Neural progenitor cell (in vitro differentiated cells): ENCODE results near the gene HES6. TPM values are rescaled to one million over a fixed set of nuclear protein-coding genes. Genes with fewer than 3 reads are reported as not detected.

Source experiments
- DNase-seq: peaks from one replicate; pipeline ENCODE4 v3.0.0-alpha.2; 2016; ENCODE audit warnings: low spot score
- H2AFZ ChIP-seq: fragments of 200-600 bp; sonication (generic); replicated peaks from 2 replicates; pipeline ENCODE4 v1.6.1; 2016; ENCODE audit warnings: antibody characterized with exemption
- H3F3A ChIP-seq: fragments of 200-600 bp; sonication (generic); 2 replicates; pipeline ENCODE4 v1.6.1; 2016; ENCODE audit warnings: antibody characterized with exemption, low read depth
- H3K27ac ChIP-seq: fragments of 200-600 bp; sonication (generic); 2 replicates; pipeline ENCODE4 v1.5.1; 2016; ENCODE audit warnings: mild to moderate bottlenecking
- H3K27me3 ChIP-seq: fragments of 200-600 bp; sonication (generic); 2 replicates; pipeline ENCODE4 v1.6.1; 2016; ENCODE audit warnings: mild to moderate bottlenecking, moderate library complexity
- H3K36me3 ChIP-seq: fragments of 200-600 bp; sonication (generic); 2 replicates; pipeline ENCODE4 v1.5.1; 2016
- H3K4me1 ChIP-seq: fragments of 200-600 bp; sonication (generic); 2 replicates; pipeline ENCODE4 v1.6.1; 2016; ENCODE audit warnings: mixed run types
- H3K4me2 ChIP-seq: fragments of 200-600 bp; sonication (generic); 2 replicates; pipeline ENCODE4 v1.6.1; 2016
- H3K4me3 ChIP-seq: fragments of 200-600 bp; sonication (generic); 2 replicates; pipeline ENCODE4 v1.5.1; 2016
- H3K79me2 ChIP-seq: fragments of 200-600 bp; sonication (generic); 2 replicates; pipeline ENCODE4 v1.6.1; 2016; ENCODE audit warnings: low read depth
- H3K9ac ChIP-seq: fragments of 200-600 bp; sonication (generic); 2 replicates; pipeline ENCODE4 v1.6.1; 2016
- H3K9me3 ChIP-seq: fragments of 200-600 bp; sonication (generic); 2 replicates; pipeline ENCODE4 v1.5.1; 2016; ENCODE audit warnings: low read depth
- H4K20me1 ChIP-seq: fragments of 200-600 bp; sonication (generic); 2 replicates; pipeline ENCODE4 v1.6.1; 2016; ENCODE audit warnings: low read depth
- H3K27ac Mint-ChIP-seq: 3 replicates; pipeline ENCODE4 v1.8.0; 2021; ENCODE audit warnings: mixed read lengths
- H3K27me3 Mint-ChIP-seq: 2 replicates; pipeline ENCODE4 v1.8.0; 2022; ENCODE audit warnings: low read depth, mild to moderate bottlenecking, inconsistent platforms, moderate library complexity, mixed read lengths; ENCODE audit not compliant: insufficient read depth
- H3K36me3 Mint-ChIP-seq: 3 replicates; pipeline ENCODE4 v1.8.0; 2021; ENCODE audit warnings: mixed read lengths
- H3K4me1 Mint-ChIP-seq: 3 replicates; pipeline ENCODE4 v1.8.0; 2021; ENCODE audit warnings: mixed read lengths
- H3K4me3 Mint-ChIP-seq: 3 replicates; pipeline ENCODE4 v1.8.0; 2021; ENCODE audit warnings: mild to moderate bottlenecking, moderate library complexity, mixed read lengths
- H3K9me3 Mint-ChIP-seq: 3 replicates; pipeline ENCODE4 v1.8.0; 2020; ENCODE audit warnings: mixed read lengths
- EZH2 ChIP-seq: fragments of 200-600 bp; sonication (generic); IDR thresholded peaks from 2 replicates; pipeline ENCODE4 v1.6.1; 2017; ENCODE audit warnings: antibody characterized with exemption, mild to moderate bottlenecking, moderate library complexity
- EZH2phosphoT487 ChIP-seq: fragments of 200-600 bp; sonication (generic); IDR thresholded peaks from 2 replicates; pipeline ENCODE4 v1.6.1; 2017; ENCODE audit warnings: antibody characterized with exemption
- total RNA-seq: library from RNA; depleted of rRNA; stranded (reverse); fragments of >200 nt; gene quantifications from 2 replicates; pipeline ENCODE4 v1.2.3, GENCODE V29; 2015; ENCODE audit warnings: low replicate concordance
- TF ChIP-seq, protein P1 (sequence below): fragments of 200-600 bp; sonication (generic); IDR thresholded peaks from 2 replicates; pipeline ENCODE4 v1.5.1; 2017; ENCODE audit warnings: antibody characterized with exemption, mild to moderate bottlenecking

The HES6 gene
- total RNA-seq, 1 donor from 2014 or later = 5.3 TPM

- H3K27me3 Mint-ChIP-seq = peaks cover 4% of the 10 kb centered on the region
- no peak overlapping the region for H3K4me3 Mint-ChIP-seq
- H3K4me3 ChIP-seq = no peak overlapping the region
- no peaks in the 10 kb centered on the region for H3K79me2 ChIP-seq
- DNase-seq = no peak
- H3K4me1 ChIP-seq = no peaks in the 10 kb centered on the region
- H3K9me3 ChIP-seq = no peaks in the 10 kb centered on the region
- no peaks in the 10 kb centered on the region for H3K9me3 Mint-ChIP-seq
- H3K36me3 Mint-ChIP-seq = peaks cover 16% of the 10 kb centered on the region
- no peaks in the 10 kb centered on the region for H3K27me3 ChIP-seq
- no peak overlapping the region for H3K9ac ChIP-seq
- H2AFZ ChIP-seq = no peak overlapping the region
- peaks cover 14% of the 10 kb centered on the region for H3K4me1 Mint-ChIP-seq
- no peak overlapping the region for H3K27ac ChIP-seq
- no peaks in the 10 kb centered on the region for H3K36me3 ChIP-seq
- H4K20me1 ChIP-seq = peaks cover 7% of the 10 kb centered on the region
- no peak overlapping the region for H3K4me2 ChIP-seq
- no peak overlapping the region for H3K27ac Mint-ChIP-seq
- H3F3A ChIP-seq = no peaks in the 10 kb centered on the region
- no peak for TF ChIP-seq EZH2phosphoT487
- TF ChIP-seq, protein P1, sequence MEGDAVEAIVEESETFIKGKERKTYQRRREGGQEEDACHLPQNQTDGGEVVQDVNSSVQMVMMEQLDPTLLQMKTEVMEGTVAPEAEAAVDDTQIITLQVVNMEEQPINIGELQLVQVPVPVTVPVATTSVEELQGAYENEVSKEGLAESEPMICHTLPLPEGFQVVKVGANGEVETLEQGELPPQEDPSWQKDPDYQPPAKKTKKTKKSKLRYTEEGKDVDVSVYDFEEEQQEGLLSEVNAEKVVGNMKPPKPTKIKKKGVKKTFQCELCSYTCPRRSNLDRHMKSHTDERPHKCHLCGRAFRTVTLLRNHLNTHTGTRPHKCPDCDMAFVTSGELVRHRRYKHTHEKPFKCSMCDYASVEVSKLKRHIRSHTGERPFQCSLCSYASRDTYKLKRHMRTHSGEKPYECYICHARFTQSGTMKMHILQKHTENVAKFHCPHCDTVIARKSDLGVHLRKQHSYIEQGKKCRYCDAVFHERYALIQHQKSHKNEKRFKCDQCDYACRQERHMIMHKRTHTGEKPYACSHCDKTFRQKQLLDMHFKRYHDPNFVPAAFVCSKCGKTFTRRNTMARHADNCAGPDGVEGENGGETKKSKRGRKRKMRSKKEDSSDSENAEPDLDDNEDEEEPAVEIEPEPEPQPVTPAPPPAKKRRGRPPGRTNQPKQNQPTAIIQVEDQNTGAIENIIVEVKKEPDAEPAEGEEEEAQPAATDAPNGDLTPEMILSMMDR = no peak
- TF ChIP-seq EZH2 = no peak
Measured at GRCh38 chr2:238255636-238256035, 15.8 kb upstream of the HES6 start.

DNA sequence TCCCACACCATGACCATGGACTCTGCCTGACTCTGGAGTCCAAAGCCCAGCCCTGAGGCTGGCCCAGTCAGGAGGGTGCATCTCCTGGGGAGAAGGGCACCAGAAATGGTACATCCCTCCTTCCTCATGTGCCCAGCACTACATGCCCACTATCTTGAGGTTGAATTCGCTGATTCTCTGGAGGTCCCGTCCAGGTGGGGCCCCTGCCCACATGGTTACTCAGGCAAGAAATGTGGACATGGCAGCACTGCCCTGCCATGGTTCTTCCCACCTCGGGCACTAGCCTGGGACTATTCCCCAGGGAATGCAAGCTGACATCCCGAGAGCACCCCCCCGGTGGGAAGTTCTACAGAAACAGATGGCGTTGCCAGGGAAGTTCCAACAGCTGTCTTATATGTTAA, 15.3 kb upstream of the HES6 start:
- H3K4me2 ChIP-seq = no peak overlapping the region
- H3K27me3 ChIP-seq = no peaks in the 10 kb centered on the region
- H3K79me2 ChIP-seq = no peaks in the 10 kb centered on the region
- no peaks in the 10 kb centered on the region for H3K9me3 ChIP-seq
- H3K4me1 ChIP-seq = no peaks in the 10 kb centered on the region
- Mint-ChIP-seq H3K9me3 (no peaks in the 10 kb centered on the region), H3K4me1 (peaks cover 11% of the 10 kb centered on the region), H3K4me3 (no peak overlapping the region), H3K27me3 (peaks cover 4% of the 10 kb centered on the region), H3K36me3 (peaks cover 16% of the 10 kb centered on the region), H3K27ac (no peak overlapping the region)
- no peak overlapping the region for H3K9ac ChIP-seq
- peaks cover 7% of the 10 kb centered on the region for H4K20me1 ChIP-seq
- H3K36me3 ChIP-seq = no peaks in the 10 kb centered on the region
- no peaks in the 10 kb centered on the region for H3F3A ChIP-seq
- TF ChIP-seq EZH2phosphoT487 = no peak
- no peak overlapping the region for H2AFZ ChIP-seq
- no peak overlapping the region for H3K27ac ChIP-seq
- H3K4me3 ChIP-seq = no peak overlapping the region
- DNase-seq = no peak

DNA sequence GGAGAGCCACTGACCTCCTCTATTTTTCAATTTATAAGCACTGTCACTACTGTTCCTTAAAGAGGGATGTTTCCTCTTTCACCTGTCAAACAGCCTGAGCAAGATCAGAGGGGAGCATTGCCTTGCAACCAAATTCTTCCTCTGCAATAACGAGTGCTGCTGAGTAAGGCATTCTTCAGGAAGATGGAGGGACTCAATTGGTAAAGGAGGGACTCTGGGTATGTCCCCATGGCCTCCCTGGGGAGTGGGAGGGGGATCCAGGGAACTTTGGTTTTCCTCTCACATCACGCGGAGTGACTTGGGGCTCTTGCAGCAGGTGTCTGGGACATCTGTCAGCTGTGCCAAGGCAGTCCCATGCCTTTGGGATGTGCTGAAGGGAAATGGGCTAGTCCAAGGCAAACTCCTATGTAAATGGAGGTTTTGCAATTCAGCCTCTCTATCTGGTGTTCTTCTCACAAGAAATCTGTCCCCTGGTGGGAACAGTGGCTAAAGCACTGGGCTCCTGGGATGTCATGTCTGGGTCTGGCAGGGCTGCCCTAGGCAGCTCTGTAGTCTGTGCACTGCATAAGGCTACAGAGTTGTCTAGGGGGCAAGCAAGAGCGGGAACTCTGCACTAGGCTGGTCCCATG, 14.4 kb upstream of the HES6 start:
- Histone ChIP-seq H4K20me1 (peaks cover 7% of the 10 kb centered on the region), H3K9ac (no peak overlapping the region), H3K9me3 (no peaks in the 10 kb centered on the region), H3K36me3 (no peaks in the 10 kb centered on the region), H3K27ac (no peak overlapping the region), H2AFZ (no peak overlapping the region), H3K27me3 (no peaks in the 10 kb centered on the region), H3K4me1 (no peaks in the 10 kb centered on the region), H3F3A (no peaks in the 10 kb centered on the region), H3K79me2 (no peaks in the 10 kb centered on the region), H3K4me2 (no peak overlapping the region), H3K4me3 (no peak overlapping the region)
- no peak overlapping the region for H3K4me3 Mint-ChIP-seq
- DNase-seq = no peak
- H3K36me3 Mint-ChIP-seq = peaks cover 11% of the 10 kb centered on the region
- no peaks in the 10 kb centered on the region for H3K9me3 Mint-ChIP-seq
- TF ChIP-seq EZH2phosphoT487 (no peak), EZH2 (no peak)
- TF ChIP-seq, protein P1 = no peak
- peaks cover 6% of the 10 kb centered on the region for H3K4me1 Mint-ChIP-seq
- H3K27ac Mint-ChIP-seq = no peak overlapping the region
- peaks cover 4% of the 10 kb centered on the region for H3K27me3 Mint-ChIP-seq

DNA sequence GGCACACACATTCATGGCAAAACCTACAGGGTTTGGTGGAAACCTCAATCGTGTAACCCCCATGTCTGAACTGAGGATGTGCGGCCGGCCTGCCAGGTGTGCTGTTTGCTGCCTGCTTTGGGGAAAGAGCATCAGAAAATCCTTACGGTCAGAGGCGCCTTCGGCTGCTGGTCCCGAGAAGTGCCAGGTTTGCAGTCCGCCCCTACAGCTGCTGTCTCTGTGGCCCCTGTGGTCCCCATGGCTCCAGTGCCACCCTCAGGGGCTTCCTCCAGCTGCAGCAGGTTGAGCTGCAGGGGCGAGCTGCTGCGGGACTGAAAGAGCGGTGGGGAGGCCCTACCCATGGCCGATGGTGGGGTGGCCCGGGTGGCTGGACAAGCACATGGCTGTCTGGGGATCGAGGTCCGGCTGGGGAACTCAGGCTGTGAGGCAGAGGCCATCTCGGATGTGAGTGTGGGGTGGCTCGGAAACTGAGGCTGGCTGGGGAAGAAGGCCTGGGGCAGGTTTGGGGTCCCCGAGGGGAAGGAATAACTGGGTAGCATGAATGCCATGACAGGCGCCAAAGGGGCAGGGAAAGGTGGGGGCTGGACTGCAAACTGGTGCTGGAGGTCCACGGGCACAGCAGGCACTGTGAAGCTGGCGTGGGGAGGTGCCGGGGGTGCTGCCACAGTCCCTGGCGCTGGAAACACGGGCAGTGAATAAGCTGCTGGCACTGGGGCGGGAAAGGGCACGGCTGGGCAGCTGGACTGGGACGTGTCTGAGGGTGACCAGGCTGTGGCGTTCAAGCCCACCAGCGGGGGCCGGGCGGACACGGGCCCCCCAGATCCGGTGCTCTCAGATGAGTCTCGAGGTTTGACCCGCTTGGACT, 13.2 kb upstream of the HES6 start:
- no peaks in the 10 kb centered on the region for H3K36me3 ChIP-seq
- H3K9ac ChIP-seq = no peak overlapping the region
- no peak for DNase-seq
- TF ChIP-seq, protein P1 = no peak
- TF ChIP-seq EZH2 = no peak
- TF ChIP-seq EZH2phosphoT487 = no peak
- H3K79me2 ChIP-seq = no peaks in the 10 kb centered on the region
- Mint-ChIP-seq H3K4me1 (peaks cover 4% of the 10 kb centered on the region), H3K27me3 (peaks cover 2% of the 10 kb centered on the region), H3K36me3 (peaks cover 10% of the 10 kb centered on the region), H3K9me3 (no peaks in the 10 kb centered on the region), H3K4me3 (no peak overlapping the region), H3K27ac (no peak overlapping the region)
- no peaks in the 10 kb centered on the region for H3K4me1 ChIP-seq
- H3K4me2 ChIP-seq = no peak overlapping the region
- no peak overlapping the region for H3K27ac ChIP-seq
- no peak overlapping the region for H2AFZ ChIP-seq
- no peaks in the 10 kb centered on the region for H3K9me3 ChIP-seq
- H3K27me3 ChIP-seq = no peaks in the 10 kb centered on the region
- no peaks in the 10 kb centered on the region for H3F3A ChIP-seq
- H4K20me1 ChIP-seq = peaks cover 7% of the 10 kb centered on the region
- H3K4me3 ChIP-seq = no peak overlapping the region
